ENCODE measurements around the gene PBX4.

Gene PBX4

DNA sequence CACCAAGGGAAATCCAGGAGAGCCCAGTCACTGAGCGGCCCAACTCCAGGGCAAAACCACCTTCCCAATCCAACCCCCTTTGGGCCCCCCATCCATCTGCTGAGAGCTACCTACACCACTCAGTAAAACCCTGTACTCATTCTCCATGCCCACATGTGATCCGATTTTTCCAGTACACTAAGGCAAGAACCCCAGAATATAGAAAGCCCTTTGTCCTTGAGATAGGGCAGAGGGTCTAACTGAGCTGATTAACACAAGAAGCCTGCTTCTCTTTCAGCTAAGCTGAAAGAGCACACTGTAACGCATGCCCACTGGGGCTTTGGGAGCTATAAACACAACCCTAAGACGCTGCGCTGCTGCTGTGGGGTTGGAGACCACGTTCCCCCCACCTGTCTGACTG lies 36.0 kb downstream of the PBX4 start:
- H3K4me1 ChIP-seq (ENCODE audit: control insufficient read depth, insufficient read depth, low read length), result 0 out of 2 replicates have a peak, but pooled peaks cover 3% of the 10 kb centered on the region
- no peaks in the 10 kb centered on the region for H3K9me3 ChIP-seq (ENCODE audit: control insufficient read depth, insufficient read depth, low read depth, low read length)
- CTCF ChIA-PET, result interaction anchor here (0.9 to 1.5 kb wide), 2 partner anchors 22 to 28 kb away, joined by 3 to 7 read pairs; no protein-coding TSS in a partner anchor
- H3K27ac ChIP-seq (ENCODE audit: extremely low read depth, low read depth, low read length), result no peak overlapping the region
- no peak overlapping the region for H3K4me3 ChIP-seq (ENCODE audit: low read depth, low read length)
- POLR2A ChIA-PET, result no interaction called here
- no peaks in the 10 kb centered on the region for H3K36me3 ChIP-seq (ENCODE audit: control insufficient read depth in 2 of 2, insufficient read depth in 1 of 2, low read length in 2 of 2)
- TF ChIP-seq ZNF624 (tag by site-specific recombination; IDR thresholded peaks at IDR 0.05) (no peak), OSR2 (tag by site-specific recombination; IDR thresholded peaks at IDR 0.05) (no peak), PRDM1 (tag by site-specific recombination; IDR thresholded peaks at IDR 0.05) (no peak), TCF7L2 (IDR thresholded peaks at IDR 0.05; ENCODE audit: borderline replicate concordance, low read depth, low read length) (no peak), ZFP69B (tag by site-specific recombination; IDR thresholded peaks at IDR 0.05) (no peak), ZNF560 (tag by site-specific recombination; IDR thresholded peaks at IDR 0.05; ENCODE audit: borderline replicate concordance) (no peak), ZNF596 (tag by site-specific recombination; IDR thresholded peaks at IDR 0.05) (no peak), ZNF610 (tag by site-specific recombination; IDR thresholded peaks at IDR 0.05; ENCODE audit: borderline replicate concordance) (no peak), ZNF211 (tag by site-specific recombination; IDR thresholded peaks at IDR 0.05; ENCODE audit: low read depth) (no peak), KLF7 (tag by site-specific recombination; IDR thresholded peaks at IDR 0.05; ENCODE audit: borderline replicate concordance) (no peak), ZNF544 (tag by site-specific recombination; IDR thresholded peaks at IDR 0.05) (no peak), GLI4 (tag by site-specific recombination; IDR thresholded peaks at IDR 0.05) (no peak), GLIS1 (tag by site-specific recombination; IDR thresholded peaks at IDR 0.05) (no peak), KLF8 (tag by site-specific recombination; IDR thresholded peaks at IDR 0.05) (no peak), KLF9 (tag by site-specific recombination; IDR thresholded peaks at IDR 0.05; ENCODE audit: low read depth) (no peak)
- TF ChIP-seq, protein P1, sequence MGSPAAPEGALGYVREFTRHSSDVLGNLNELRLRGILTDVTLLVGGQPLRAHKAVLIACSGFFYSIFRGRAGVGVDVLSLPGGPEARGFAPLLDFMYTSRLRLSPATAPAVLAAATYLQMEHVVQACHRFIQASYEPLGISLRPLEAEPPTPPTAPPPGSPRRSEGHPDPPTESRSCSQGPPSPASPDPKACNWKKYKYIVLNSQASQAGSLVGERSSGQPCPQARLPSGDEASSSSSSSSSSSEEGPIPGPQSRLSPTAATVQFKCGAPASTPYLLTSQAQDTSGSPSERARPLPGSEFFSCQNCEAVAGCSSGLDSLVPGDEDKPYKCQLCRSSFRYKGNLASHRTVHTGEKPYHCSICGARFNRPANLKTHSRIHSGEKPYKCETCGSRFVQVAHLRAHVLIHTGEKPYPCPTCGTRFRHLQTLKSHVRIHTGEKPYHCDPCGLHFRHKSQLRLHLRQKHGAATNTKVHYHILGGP (tag by site-specific recombination; IDR thresholded peaks at IDR 0.05), result no peak
- TF ChIP-seq, protein P2, sequence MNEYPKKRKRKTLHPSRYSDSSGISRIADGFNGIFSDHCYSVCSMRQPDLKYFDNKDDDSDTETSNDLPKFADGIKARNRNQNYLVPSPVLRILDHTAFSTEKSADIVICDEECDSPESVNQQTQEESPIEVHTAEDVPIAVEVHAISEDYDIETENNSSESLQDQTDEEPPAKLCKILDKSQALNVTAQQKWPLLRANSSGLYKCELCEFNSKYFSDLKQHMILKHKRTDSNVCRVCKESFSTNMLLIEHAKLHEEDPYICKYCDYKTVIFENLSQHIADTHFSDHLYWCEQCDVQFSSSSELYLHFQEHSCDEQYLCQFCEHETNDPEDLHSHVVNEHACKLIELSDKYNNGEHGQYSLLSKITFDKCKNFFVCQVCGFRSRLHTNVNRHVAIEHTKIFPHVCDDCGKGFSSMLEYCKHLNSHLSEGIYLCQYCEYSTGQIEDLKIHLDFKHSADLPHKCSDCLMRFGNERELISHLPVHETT (tag by site-specific recombination; IDR thresholded peaks at IDR 0.05), result no peak
- TF ChIP-seq, protein P3, sequence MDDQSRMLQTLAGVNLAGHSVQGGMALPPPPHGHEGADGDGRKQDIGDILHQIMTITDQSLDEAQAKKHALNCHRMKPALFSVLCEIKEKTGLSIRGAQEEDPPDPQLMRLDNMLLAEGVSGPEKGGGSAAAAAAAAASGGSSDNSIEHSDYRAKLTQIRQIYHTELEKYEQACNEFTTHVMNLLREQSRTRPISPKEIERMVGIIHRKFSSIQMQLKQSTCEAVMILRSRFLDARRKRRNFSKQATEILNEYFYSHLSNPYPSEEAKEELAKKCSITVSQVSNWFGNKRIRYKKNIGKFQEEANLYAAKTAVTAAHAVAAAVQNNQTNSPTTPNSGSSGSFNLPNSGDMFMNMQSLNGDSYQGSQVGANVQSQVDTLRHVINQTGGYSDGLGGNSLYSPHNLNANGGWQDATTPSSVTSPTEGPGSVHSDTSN (CRISPR knock-in tag; IDR thresholded peaks at IDR 0.05), result no peak

DNA sequence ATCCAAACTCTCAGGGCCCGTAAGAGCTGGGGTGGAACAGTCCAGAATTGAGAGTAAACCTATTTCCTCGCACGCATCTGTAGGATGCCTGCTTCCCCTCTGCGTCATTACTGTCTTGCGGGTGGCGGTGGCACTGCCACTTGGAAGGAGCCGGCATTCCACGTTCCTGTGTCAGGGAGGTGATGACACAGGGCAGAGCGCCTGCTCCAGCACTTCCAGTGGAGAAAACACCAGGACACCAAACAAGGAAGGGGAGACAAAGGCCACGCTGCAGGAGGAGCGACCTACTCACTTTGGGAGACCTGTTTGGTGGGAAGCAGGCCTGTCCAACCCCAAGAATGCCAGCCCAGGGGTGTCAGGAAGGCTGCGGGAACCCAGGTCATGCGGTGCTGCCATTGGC lies 37.1 kb downstream of the PBX4 start:
- Histone ChIP-seq H3K36me3 (ENCODE audit: control insufficient read depth in 2 of 2, insufficient read depth in 1 of 2, low read length in 2 of 2) (no peaks in the 10 kb centered on the region), H3K9me3 (ENCODE audit: control insufficient read depth, insufficient read depth, low read depth, low read length) (no peaks in the 10 kb centered on the region), H3K27ac (ENCODE audit: extremely low read depth, low read depth, low read length) (no peak overlapping the region), H3K4me3 (ENCODE audit: low read depth, low read length) (no peak overlapping the region), H3K4me1 (ENCODE audit: control insufficient read depth, insufficient read depth, low read length) (0 out of 2 replicates have a peak, but pooled peaks cover 2% of the 10 kb centered on the region)
- CTCF ChIA-PET, result no interaction called here
- POLR2A ChIA-PET, result no interaction called here
- TF ChIP-seq, protein P4, sequence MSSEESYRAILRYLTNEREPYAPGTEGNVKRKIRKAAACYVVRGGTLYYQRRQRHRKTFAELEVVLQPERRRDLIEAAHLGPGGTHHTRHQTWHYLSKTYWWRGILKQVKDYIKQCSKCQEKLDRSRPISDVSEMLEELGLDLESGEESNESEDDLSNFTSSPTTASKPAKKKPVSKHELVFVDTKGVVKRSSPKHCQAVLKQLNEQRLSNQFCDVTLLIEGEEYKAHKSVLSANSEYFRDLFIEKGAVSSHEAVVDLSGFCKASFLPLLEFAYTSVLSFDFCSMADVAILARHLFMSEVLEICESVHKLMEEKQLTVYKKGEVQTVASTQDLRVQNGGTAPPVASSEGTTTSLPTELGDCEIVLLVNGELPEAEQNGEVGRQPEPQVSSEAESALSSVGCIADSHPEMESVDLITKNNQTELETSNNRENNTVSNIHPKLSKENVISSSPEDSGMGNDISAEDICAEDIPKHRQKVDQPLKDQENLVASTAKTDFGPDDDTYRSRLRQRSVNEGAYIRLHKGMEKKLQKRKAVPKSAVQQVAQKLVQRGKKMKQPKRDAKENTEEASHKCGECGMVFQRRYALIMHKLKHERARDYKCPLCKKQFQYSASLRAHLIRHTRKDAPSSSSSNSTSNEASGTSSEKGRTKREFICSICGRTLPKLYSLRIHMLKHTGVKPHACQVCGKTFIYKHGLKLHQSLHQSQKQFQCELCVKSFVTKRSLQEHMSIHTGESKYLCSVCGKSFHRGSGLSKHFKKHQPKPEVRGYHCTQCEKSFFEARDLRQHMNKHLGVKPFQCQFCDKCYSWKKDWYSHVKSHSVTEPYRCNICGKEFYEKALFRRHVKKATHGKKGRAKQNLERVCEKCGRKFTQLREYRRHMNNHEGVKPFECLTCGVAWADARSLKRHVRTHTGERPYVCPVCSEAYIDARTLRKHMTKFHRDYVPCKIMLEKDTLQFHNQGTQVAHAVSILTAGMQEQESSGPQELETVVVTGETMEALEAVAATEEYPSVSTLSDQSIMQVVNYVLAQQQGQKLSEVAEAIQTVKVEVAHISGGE (tag by site-specific recombination; conservative IDR thresholded peaks at IDR 0.05; ENCODE audit: low read depth), result no peak
- TF ChIP-seq ZNF146 (tag by site-specific recombination; IDR thresholded peaks at IDR 0.05), result no peak
- no peak for TF ChIP-seq ZNF501 (tag by site-specific recombination; IDR thresholded peaks at IDR 0.05)
- TF ChIP-seq ZNF133 (tag by site-specific recombination; IDR thresholded peaks at IDR 0.05), result no peak
- TF ChIP-seq, protein P5, sequence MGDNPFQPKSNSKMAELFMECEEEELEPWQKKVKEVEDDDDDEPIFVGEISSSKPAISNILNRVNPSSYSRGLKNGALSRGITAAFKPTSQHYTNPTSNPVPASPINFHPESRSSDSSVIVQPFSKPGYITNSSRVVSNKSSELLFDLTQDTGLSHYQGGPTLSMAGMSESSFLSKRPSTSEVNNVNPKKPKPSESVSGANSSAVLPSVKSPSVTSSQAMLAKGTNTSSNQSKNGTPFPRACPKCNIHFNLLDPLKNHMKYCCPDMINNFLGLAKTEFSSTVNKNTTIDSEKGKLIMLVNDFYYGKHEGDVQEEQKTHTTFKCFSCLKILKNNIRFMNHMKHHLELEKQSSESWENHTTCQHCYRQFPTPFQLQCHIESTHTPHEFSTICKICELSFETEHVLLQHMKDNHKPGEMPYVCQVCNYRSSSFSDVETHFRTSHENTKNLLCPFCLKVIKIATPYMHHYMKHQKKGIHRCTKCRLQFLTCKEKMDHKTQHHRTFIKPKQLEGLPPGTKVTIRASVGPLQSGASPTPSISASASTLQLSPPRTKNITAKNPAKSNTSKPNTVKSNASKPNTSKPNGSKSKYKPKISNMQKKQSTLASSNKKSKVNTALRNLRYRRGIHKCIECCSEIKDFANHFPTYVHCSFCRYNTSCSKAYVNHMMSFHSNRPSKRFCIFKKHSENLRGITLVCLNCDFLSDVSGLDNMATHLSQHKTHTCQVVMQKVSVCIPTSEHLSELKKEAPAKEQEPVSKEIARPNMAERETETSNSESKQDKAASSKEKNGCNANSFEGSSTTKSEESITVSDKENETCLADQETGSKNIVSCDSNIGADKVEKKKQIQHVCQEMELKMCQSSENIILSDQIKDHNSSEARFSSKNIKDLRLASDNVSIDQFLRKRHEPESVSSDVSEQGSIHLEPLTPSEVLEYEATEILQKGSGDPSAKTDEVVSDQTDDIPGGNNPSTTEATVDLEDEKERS (tag by site-specific recombination; IDR thresholded peaks at IDR 0.05), result no peak
- no peak for TF ChIP-seq BCL11B (tag by site-specific recombination; IDR thresholded peaks at IDR 0.05; ENCODE audit: low read depth)
- no peak for TF ChIP-seq ZNF561 (tag by site-specific recombination; IDR thresholded peaks at IDR 0.05; ENCODE audit: borderline replicate concordance)
- TF ChIP-seq ZNF112 (tag by site-specific recombination; IDR thresholded peaks at IDR 0.05), result no peak
- no peak for TF ChIP-seq MZF1 (tag by site-specific recombination; IDR thresholded peaks at IDR 0.05; ENCODE audit: borderline replicate concordance)
